GM12865 (cell line): ENCODE data around the gene SPTBN4.

Experiments
- DNase-seq: peaks from one replicate; pipeline ENCODE4 v3.0.0; 2010; ENCODE audit warnings: low read depth
- H3K4me3 ChIP-seq: 2 replicates; pipeline ENCODE4 v1.5.1; 2011; ENCODE audit warnings: mild to moderate bottlenecking, low read depth, low read length, control low read depth
- CTCF ChIP-seq: IDR thresholded peaks from 2 replicates; pipeline ENCODE4 v1.5.1; 2011; ENCODE audit warnings: low read length, control low read depth, low read depth, inconsistent platforms; ENCODE audit not compliant: insufficient read depth; ENCODE audit errors: missing control alignments

Gene SPTBN4

DNA sequence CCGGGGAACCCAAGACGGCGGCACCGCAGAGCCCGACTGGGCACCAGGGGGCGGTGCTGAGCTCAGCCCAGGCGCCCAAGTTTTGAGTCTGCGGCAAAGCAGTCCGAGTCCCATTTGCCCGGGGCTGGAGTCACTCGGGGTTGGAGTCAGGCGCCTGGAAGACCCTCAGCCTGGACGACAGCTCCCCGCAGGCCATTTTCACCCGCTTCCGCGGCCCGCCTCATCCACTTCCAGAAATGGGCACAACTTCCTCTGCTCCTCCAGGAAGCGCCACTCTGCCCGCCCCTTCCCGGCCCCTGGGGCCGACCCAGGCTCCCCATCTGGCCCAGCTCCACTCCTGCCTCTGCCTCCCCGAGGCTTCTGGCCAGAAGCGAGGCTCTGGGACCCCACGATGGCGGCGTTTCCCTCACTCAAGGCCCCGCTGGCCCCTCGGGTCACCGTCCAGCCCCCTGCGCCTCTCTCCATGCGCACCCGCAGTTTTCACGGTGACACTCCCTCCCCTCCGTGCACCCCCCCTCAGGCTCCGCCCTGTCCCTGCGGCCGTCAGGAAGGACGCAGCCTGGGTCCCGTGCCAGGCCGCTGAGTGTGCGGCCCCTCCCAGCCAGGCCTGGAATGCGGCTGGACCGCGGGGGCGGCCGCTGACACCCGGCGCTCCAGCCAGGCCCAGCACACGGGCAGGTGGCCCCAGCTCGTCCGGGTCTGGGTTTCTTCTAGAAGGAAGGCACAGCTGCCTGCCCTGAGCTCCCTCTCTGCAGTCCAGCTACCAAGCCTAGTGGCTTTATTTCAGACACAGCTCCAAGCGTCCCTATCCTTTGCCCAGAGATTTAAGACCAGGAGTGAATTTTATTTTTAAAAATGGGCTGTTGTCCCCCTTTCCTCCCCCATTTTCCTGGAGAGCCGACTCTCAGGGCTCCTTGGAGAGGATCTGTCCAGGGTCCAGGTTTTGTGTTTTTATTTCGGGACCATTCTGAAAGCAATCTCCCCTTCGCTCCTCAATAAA lies 45.7 kb upstream of the SPTBN4 start:
- H3K4me3 ChIP-seq, result peak overlapping the region; percentile 83
- peak; percentile 95 for TF ChIP-seq CTCF
- DNase-seq, result peak; percentile 89

DNA sequence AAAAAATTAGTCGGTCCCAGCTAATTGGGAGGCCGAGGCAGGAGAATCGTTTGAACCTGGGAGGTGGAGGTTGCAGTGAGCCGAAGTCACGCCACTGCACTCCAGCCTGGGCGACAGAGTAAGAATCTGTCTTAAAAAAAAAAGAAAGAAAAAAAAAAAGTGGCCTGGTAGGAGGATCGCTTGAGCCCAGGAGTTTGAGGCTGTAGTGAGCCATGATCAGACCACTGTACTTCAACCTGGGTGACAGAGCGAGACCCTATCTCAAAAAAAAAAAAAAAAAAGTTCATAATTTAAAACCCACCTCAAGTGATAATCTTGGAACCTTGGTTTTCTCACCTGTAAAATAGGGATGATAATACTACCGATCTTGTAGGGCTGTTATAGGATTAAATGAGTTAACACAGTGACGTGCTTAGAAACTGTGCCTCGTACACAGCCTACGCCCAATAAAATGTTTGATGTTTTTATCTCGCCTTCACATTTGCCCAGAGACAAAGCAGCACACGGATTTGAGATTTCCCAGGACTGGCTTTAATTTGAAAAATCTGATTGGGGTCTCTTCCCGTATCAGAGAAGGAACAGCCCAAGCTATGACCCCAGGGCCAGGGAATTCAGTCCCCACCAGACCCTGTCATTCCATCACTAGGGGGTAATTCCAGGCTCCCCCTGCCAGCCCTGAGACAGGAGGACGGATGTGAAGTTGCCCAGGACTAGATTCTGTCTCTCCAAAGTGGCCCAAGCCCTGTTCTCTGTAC lies 44.6 kb upstream of the SPTBN4 start:
- no peak overlapping the region for H3K4me3 ChIP-seq
- no peak for DNase-seq
- no peak for TF ChIP-seq CTCF

- H3K4me3 ChIP-seq, result no peak overlapping the region
- no peak for DNase-seq
- no peak for TF ChIP-seq CTCF
Measured at GRCh38 chr19:40422748-40423566, 43.8 kb upstream of the SPTBN4 start.

DNA sequence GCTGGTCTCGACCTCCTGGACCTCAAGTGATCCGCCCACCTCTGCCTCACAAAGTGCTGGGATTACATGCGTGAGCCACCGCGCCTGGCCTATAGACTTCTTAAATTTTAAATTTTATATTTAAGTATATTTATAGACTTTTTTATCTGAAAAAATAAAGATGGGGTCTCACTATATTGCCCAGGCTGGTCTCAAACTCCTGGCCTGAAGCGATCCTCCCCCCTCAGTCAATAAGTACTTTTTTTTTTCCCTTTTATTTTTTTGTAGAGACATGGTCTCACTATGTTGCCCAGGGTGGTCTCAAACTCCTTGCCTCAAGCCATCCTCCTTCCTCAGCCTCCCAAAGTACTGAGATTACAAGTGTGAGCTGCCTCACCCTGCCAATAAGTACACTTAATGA lies 42.9 kb upstream of the SPTBN4 start:
- no peak for DNase-seq
- no peak for TF ChIP-seq CTCF
- H3K4me3 ChIP-seq, result peak overlapping the region; percentile 80

DNA sequence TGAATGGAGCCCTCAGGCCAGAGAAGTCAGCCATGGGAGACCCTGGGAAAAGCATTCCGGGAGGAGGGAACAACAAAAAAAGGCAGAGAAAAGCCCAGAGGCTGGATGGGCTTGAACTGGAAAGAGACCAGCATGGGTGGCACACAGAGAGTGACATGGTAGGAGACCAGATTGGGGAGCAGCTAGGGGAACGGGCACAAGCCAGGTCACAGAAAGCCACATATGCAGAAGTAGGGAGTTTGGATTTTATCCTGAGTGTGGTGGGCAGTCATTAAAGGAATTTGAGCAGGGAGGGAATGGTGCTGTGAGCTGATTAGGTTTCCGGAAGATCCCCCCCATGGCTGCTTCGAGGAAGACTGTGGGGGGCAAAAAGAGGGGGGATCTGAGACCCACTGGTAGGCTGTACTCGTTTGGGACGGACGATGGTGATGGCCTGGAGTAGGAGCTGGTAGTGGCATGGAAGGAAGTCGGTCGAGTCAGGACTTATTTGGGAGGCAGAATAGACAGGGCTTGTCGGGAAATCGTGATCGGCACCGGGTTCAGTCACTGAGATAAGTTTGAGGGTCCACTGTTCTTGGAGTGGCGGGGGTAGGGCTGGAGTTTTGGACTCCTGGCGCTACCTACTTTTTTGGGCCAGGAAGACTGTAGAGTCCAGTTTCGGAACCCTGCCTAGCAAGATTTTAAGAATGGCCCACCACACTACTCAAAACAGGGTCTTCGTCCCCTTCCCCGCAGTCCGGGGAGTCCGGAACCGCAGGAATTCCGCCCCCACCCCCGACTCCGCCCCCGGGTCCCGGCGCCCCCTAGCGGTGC lies 42.0 kb upstream of the SPTBN4 start:
- no peak for TF ChIP-seq CTCF
- peak overlapping the region; percentile 80 for H3K4me3 ChIP-seq
- DNase-seq, result peak; percentile 24
